Gastroesophageal sphincter (tissue), 3 donors: ENCODE measurements around the gene CA5B.

Source experiments
- CTCF ChIP-seq, 4 experiments: fragments of 200-600 bp in 2 of 4; fragments of 450-650 bp in 2 of 4; sonication (generic) in 1 of 4; IDR thresholded peaks; one replicate each; pipeline ENCODE4 v1.5.1; 2017 to 2019; ENCODE audit warnings: antibody characterized with exemption in 4 of 4, mild to moderate bottlenecking in 2 of 4, moderate library complexity in 2 of 4
- POLR2A ChIP-seq, 2 donors: fragments of 450-650 bp; IDR thresholded peaks; one replicate each; pipeline ENCODE4 v1.6.1; 2017; ENCODE audit warnings: antibody characterized with exemption in 2 of 2, mild to moderate bottlenecking in 2 of 2, moderate library complexity in 1 of 2
- POLR2AphosphoS5 ChIP-seq: sonication (generic); formaldehyde crosslinking; IDR thresholded peaks from one replicate; pipeline ENCODE4 v1.6.1; 2017; ENCODE audit warnings: antibody characterized with exemption

GRCh38 chrX:15797707-15798106 is 59.6 kb downstream of the CA5B start:
- TF ChIP-seq CTCF (IDR thresholded peaks at IDR 0.05) (no peak), POLR2A (IDR thresholded peaks at IDR 0.05) (no peak), POLR2AphosphoS5 (no peak)
